Forelimb muscle (tissue), 1 donor: ENCODE measurements around the gene NTM. TPM values are rescaled to one million over a fixed set of nuclear protein-coding genes. Genes with fewer than 3 reads are reported as not detected.

Experiments used
- DNase-seq: peaks from one replicate; pipeline ENCODE4 v3.0.0-alpha.2; 2013; ENCODE audit warnings: low read depth
- polyA plus RNA-seq: library from polyadenylated mRNA; unstranded; fragments of 120-200 nt; gene quantifications from one replicate; pipeline ENCODE4 v1.2.1, GENCODE V29; 2013; ENCODE audit not compliant: insufficient read length

NTM gene
- polyA plus RNA-seq, 1 donor, result 15.0 TPM

- no peak for DNase-seq
Measured at GRCh38 chr11:132205006-132205405, 834.6 kb downstream of the NTM start.

DNA sequence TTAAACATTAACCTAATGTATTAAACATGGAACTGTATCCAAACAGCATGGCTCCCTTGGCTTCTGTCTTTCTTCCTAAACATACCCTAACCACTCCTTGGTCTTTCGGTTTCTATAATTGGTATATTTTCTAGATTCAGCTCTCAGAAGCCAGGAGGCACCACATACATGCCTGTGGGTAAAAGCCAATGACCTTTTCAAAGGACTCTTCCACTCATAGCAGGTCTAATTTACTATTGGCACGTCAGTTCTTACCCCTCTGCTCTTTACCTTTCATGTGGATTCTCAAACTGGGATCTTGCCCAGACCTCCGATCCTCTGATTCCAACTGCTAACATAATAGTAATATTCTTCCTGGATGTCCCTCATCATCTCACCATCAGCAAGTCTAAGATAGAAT is 835.1 kb downstream of the NTM start:
- no peak for DNase-seq

- no peak for DNase-seq
Measured at GRCh38 chr11:132206993-132207392, 836.6 kb downstream of the NTM start.

DNA sequence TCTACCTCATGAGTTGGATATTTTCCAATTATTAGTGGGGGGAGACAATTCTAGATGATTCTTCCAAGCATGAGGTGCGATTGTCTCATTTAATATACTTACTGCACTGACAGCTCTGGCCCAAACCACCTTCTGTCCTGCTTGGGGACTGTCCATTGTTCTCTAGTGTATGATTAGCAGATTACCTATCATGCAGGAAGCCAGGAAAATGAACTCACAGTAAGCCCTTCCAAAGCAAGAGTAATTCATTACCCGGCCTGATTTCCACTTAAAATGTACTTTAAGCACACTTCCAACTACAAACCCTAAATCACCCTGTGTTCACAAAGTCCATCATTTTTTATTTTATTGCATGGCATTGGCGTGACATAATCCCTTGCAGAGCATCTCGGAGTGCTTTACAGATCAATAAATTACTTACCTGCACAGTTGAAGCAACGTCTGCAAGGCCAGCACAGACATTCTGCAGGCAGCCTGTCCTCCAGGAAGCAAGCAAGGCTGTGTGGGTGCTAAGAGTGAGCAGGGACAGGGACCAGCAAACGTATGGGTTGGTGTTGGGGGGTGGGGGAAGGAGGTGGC is 838.2 kb downstream of the NTM start:
- no peak for DNase-seq

DNA sequence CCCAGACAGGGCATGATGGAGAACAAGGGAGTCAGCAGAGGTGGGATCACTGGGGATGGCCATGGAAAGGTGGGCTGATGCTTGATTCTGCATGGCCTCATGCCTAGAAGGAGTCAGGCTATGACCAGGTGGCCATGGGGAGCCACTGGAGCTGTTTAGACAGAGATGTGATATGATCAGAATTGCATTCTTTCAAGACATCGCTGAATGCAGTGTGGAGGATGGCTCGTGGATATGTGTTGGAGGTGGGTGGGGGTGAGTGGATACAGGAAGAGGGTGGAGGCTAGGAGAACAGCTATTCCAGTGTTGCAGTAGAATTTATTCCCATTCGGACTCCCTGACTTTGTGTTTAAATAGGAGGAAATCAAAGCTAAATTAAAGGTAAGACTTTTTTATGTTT is 841.1 kb downstream of the NTM start:
- DNase-seq, result no peak

DNA sequence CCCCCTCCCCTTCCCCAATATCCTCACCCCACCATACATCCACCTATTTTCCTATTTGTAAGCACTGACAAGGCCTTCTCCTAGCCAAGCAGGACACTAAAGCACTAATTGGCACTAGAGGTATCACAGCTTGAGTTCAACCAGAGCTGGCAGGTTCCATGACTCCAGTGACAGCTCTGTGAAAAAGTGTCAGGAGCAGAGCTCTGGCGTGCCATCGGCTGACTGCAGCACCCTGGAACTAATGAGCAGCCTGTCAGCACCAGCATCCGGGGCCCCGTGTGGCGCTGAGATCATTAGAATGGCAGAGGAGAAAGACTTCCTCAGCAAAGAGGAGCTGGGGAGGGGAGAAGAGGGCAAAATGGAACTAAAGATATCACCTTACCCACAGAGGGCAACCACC is 847.4 kb downstream of the NTM start:
- DNase-seq, result no peak

- DNase-seq, result peak; percentile 34
Measured at GRCh38 chr11:132220474-132220873, 850.1 kb downstream of the NTM start.

- DNase-seq, result no peak
Measured at GRCh38 chr11:132222345-132222744, 851.9 kb downstream of the NTM start.

DNA sequence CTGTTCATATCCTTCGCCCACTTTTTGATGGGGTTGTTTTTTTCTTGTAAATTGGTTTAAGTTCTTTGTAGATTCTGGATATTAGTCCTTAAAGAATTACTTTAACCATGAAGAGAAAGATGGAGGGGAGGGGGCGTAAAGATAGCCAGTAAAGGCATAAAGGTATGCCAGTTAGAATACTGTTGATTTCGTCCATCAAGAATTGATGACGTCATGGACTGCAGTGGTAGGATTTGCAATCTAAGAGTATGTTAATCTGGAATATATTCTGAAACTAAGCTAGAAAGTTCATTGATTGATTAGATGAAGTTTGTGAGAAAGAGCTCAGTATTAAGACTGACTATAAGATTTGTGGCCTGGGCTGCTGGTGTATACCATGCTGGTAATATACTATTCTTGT is 856.1 kb downstream of the NTM start:
- no peak for DNase-seq

GRCh38 chr11:132228746-132229325 is 858.4 kb downstream of the NTM start:
- DNase-seq, result no peak

- no peak for DNase-seq
Measured at GRCh38 chr11:132231656-132232347, 861.4 kb downstream of the NTM start.

GRCh38 chr11:132234878-132235277 is 864.5 kb downstream of the NTM start:
- no peak for DNase-seq

GRCh38 chr11:132237781-132238180 is 867.4 kb downstream of the NTM start:
- no peak for DNase-seq

- no peak for DNase-seq
Measured at GRCh38 chr11:132238331-132238866, 868.0 kb downstream of the NTM start.

- no peak for DNase-seq
Measured at GRCh38 chr11:132240374-132240773, 870.0 kb downstream of the NTM start.

GRCh38 chr11:132242632-132243031 is 872.2 kb downstream of the NTM start:
- DNase-seq, result no peak

DNA sequence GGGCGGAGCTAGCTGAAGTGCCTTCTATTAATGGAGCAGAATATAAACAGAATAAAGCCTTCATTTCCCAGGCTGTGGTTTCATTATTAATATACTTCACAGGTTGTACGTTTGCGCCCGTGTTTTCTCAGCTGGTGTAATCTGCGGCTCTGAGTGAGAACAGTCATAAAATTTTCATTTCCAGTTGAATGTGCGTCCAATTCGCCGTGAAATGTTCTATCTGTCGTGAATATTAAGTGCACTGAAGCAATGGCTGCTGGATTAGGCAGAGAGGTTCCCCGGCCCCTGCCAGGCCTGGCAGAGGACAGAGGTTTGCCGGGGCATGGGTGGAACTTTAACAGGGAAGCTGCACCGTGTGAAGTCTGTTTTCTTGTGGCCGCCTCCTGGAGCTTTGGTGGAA is 874.4 kb downstream of the NTM start:
- no peak for DNase-seq

DNA sequence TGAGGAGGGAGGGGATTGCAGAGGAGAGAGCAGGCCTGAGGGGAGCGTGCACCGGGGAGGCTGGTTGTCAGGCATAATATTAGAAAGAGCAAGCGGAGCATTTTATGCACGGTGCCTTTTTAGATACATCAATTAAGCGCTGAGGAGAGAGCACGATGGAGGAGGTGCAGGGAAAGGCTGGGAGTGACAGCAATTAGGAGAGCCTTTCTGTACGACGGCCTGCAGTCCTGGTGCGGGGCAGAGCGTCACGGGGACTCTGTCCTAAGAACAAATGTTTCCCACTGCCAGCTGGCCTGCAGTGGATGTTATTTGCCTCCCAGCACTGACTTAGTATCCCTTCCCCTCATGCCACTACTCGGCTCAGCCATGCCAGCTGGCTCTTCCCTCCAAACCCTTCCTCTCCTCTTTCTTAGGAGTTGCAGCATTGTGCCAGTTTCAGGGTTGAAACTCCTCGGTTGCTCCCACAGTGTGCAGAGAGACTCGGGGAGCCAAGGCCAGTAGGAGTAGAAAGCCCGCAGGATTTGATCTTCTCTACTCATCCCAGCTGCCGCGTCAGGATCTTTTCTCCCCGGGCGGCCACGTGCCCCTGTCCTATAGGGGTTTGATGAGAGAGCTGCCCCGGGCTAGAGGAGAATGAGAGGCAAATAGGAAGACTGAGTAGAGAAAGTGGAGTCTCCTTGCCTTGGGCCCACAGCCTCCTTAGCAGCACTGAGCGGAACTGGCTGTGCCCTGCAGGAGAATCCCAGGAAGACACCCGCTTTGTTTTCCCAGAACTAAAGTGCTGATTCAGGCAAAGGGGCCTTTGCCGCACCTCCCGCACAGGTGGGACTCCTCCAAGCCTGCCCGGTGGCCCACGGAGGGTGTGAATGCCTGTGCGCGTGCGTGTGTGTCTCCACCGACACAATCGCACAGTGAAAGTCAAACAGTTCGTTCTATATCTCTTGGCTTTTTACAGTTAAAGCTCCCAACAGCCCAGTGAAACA is 875.3 kb downstream of the NTM start:
- no peak for DNase-seq

DNA sequence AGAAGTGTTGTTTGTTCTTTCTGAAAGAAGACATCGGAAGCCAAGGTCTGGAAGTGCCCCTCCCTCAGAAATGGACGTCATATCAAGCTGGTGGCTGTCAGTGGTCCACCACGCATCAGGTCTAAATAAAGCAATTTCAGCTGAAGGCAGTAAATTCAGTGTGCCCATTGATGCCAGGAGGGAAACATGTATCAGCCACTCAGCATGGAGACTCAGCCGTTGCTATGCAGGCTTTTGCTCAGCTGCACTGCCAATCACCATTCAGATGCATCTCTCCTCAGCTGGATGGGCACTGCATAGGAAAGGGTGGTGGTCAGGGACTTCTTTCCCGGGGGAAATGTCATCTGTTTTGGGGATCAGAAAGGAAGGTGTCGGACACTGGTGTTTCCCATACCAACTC is 878.2 kb downstream of the NTM start:
- no peak for DNase-seq

GRCh38 chr11:132249256-132249655 is 878.8 kb downstream of the NTM start:
- DNase-seq, result no peak

- no peak for DNase-seq
Measured at GRCh38 chr11:132251061-132251460, 880.6 kb downstream of the NTM start.
